Measurements from ENCODE around the gene C20orf144.

GRCh38 chr20:33627577-33628216, 34.4 kb upstream of the C20orf144 start:
- TF ChIP-seq, protein P1, sequence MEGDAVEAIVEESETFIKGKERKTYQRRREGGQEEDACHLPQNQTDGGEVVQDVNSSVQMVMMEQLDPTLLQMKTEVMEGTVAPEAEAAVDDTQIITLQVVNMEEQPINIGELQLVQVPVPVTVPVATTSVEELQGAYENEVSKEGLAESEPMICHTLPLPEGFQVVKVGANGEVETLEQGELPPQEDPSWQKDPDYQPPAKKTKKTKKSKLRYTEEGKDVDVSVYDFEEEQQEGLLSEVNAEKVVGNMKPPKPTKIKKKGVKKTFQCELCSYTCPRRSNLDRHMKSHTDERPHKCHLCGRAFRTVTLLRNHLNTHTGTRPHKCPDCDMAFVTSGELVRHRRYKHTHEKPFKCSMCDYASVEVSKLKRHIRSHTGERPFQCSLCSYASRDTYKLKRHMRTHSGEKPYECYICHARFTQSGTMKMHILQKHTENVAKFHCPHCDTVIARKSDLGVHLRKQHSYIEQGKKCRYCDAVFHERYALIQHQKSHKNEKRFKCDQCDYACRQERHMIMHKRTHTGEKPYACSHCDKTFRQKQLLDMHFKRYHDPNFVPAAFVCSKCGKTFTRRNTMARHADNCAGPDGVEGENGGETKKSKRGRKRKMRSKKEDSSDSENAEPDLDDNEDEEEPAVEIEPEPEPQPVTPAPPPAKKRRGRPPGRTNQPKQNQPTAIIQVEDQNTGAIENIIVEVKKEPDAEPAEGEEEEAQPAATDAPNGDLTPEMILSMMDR (conservative IDR thresholded peaks at IDR 0.05; ENCODE audit: low read depth, low read length) = no peak
- TF ChIP-seq EZH2 (IDR thresholded peaks at IDR 0.05; ENCODE audit: low read length, unreplicated experiment) = no peak

All from PC-3 (cell line).